ENCODE measurements around the gene CEP170.

GRCh38 chr1:243287652-243288051, 32.6 kb upstream of the CEP170 start:
- no peak for TF ChIP-seq EZH2 (IDR thresholded peaks at IDR 0.05; ENCODE audit: borderline replicate concordance, low read length)
- TF ChIP-seq CTCF (IDR thresholded peaks at IDR 0.05; ENCODE audit: low read length) = no peak
